OCI-LY1 (cell line): Measurements from ENCODE around the gene MCF2L.

Source experiments
- H2AFZ ChIP-seq: fragments of 200-600 bp; sonication (generic), shearing (Covaris generic); 2 replicates; pipeline ENCODE4 v1.6.0; 2014; ENCODE audit warnings: antibody characterized with exemption, mild to moderate bottlenecking, low read length
- H3F3A ChIP-seq: fragments of 200-600 bp; sonication (generic), shearing (Covaris generic); 2 replicates; pipeline ENCODE4 v1.6.0; 2014; ENCODE audit warnings: mild to moderate bottlenecking, antibody characterized with exemption, low read length, moderate library complexity; ENCODE audit not compliant: insufficient read depth
- H3K27ac ChIP-seq: fragments of 200-600 bp; sonication (generic); 2 replicates; pipeline ENCODE4 v1.5.1; 2014; ENCODE audit warnings: low read length, mixed run types, mild to moderate bottlenecking, low read depth; ENCODE audit not compliant: poor library complexity, severe bottlenecking
- H3K27me3 ChIP-seq: fragments of 200-600 bp; sonication (generic); 2 replicates; pipeline ENCODE4 v1.6.0; 2014; ENCODE audit warnings: antibody characterized with exemption, mild to moderate bottlenecking, low read length, moderate library complexity; ENCODE audit not compliant: insufficient read depth
- H3K36me3 ChIP-seq: fragments of 200-600 bp; sonication (generic); 2 replicates; pipeline ENCODE4 v1.6.1; 2014; ENCODE audit warnings: mild to moderate bottlenecking, antibody characterized with exemption, low read length, moderate library complexity, mixed read lengths; ENCODE audit not compliant: insufficient read depth
- H3K4me1 ChIP-seq: fragments of 200-600 bp; sonication (generic); 2 replicates; pipeline ENCODE4 v1.5.1; 2014; ENCODE audit warnings: mild to moderate bottlenecking, low read length, moderate library complexity; ENCODE audit not compliant: insufficient read depth, severe bottlenecking
- H3K4me2 ChIP-seq: fragments of 200-600 bp; sonication (generic), shearing (Covaris generic); 2 replicates; pipeline ENCODE4 v1.6.1; 2014; ENCODE audit warnings: low read length
- H3K4me3 ChIP-seq: fragments of 200-600 bp; sonication (generic); 2 replicates; pipeline ENCODE4 v1.5.1; 2014; ENCODE audit warnings: low read length, low read depth, mild to moderate bottlenecking, mixed read lengths; ENCODE audit not compliant: poor library complexity, severe bottlenecking
- H3K79me2 ChIP-seq: fragments of 200-600 bp; shearing (Covaris generic); 2 replicates; pipeline ENCODE4 v1.6.1; 2016; ENCODE audit warnings: mixed run types, low read length, mixed read lengths; ENCODE audit not compliant: insufficient read depth
- H3K9ac ChIP-seq: fragments of 200-600 bp; sonication (generic), shearing (Covaris generic); 2 replicates; pipeline ENCODE4 v1.6.1; 2014; ENCODE audit warnings: mild to moderate bottlenecking, low read length, mixed read lengths
- H3K9me2 ChIP-seq: fragments of 200-600 bp; sonication (generic), shearing (Covaris generic); 2 replicates; pipeline ENCODE4 v1.6.1; 2014; ENCODE audit warnings: low read depth, mild to moderate bottlenecking, low read length, mixed read lengths
- H3K9me3 ChIP-seq: fragments of 200-600 bp; shearing (Covaris generic); 2 replicates; pipeline ENCODE4 v1.6.1; 2014; ENCODE audit warnings: low read length, mixed read lengths
- H4K20me1 ChIP-seq: fragments of 200-600 bp; sonication (generic), shearing (Covaris generic); 2 replicates; pipeline ENCODE4 v1.6.0; 2016; ENCODE audit warnings: mild to moderate bottlenecking, low read length; ENCODE audit not compliant: insufficient read depth
- EZH2 ChIP-seq: fragments of 200-600 bp; sonication (generic), shearing (Covaris generic); IDR thresholded peaks from 2 replicates; pipeline ENCODE4 v1.8.0; 2017; ENCODE audit warnings: borderline replicate concordance, mixed run types, mild to moderate bottlenecking, antibody characterized with exemption, low read length, moderate library complexity, mixed read lengths
- TF ChIP-seq, protein P1 (sequence below): fragments of 200-600 bp; sonication (generic), shearing (Covaris generic); IDR thresholded peaks from 2 replicates; pipeline ENCODE4 v1.5.1; 2017; ENCODE audit warnings: mild to moderate bottlenecking, antibody characterized with exemption, low read length, moderate library complexity, mixed read lengths

Gene MCF2L

DNA sequence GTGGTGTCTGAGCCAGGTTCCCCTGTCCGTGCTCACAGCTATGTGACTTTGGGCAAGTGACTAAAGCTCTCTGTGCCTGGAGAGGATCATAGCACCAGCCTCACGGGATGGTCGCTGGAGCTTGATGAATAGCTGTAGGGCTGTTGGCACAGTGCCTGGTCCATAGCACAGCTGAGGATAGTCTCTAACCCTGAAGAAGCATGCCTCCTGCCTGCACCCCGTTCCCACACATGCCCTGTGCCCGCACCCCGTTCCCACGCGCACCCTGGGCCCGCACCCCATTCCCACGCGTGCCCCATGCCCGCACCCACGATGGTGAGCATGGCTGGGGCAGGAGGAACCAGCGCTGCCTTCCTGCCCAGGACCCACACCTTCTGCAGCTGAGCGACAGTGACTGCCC is 72.9 kb downstream of the MCF2L start:
- Histone ChIP-seq H3K4me3 (no peak overlapping the region), H3F3A (no peaks in the 10 kb centered on the region), H4K20me1 (no peaks in the 10 kb centered on the region), H3K27me3 (no peaks in the 10 kb centered on the region), H3K79me2 (no peaks in the 10 kb centered on the region), H2AFZ (no peak overlapping the region), H3K27ac (no peak overlapping the region), H3K4me2 (no peak overlapping the region), H3K9ac (no peak overlapping the region), H3K4me1 (no peaks in the 10 kb centered on the region), H3K9me3 (no peaks in the 10 kb centered on the region), H3K36me3 (no peaks in the 10 kb centered on the region), H3K9me2 (no peaks in the 10 kb centered on the region)
- TF ChIP-seq, protein P1, sequence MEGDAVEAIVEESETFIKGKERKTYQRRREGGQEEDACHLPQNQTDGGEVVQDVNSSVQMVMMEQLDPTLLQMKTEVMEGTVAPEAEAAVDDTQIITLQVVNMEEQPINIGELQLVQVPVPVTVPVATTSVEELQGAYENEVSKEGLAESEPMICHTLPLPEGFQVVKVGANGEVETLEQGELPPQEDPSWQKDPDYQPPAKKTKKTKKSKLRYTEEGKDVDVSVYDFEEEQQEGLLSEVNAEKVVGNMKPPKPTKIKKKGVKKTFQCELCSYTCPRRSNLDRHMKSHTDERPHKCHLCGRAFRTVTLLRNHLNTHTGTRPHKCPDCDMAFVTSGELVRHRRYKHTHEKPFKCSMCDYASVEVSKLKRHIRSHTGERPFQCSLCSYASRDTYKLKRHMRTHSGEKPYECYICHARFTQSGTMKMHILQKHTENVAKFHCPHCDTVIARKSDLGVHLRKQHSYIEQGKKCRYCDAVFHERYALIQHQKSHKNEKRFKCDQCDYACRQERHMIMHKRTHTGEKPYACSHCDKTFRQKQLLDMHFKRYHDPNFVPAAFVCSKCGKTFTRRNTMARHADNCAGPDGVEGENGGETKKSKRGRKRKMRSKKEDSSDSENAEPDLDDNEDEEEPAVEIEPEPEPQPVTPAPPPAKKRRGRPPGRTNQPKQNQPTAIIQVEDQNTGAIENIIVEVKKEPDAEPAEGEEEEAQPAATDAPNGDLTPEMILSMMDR: no peak

- no peak overlapping the region for H3K9ac ChIP-seq
- H3K4me3 ChIP-seq: no peak overlapping the region
- no peak overlapping the region for H2AFZ ChIP-seq
- no peaks in the 10 kb centered on the region for H4K20me1 ChIP-seq
- no peak overlapping the region for H3K4me2 ChIP-seq
- TF ChIP-seq, protein P1: no peak
- no peak for TF ChIP-seq EZH2
- no peaks in the 10 kb centered on the region for H3K79me2 ChIP-seq
- no peak overlapping the region for H3K27ac ChIP-seq
- H3K27me3 ChIP-seq: no peaks in the 10 kb centered on the region
- no peaks in the 10 kb centered on the region for H3F3A ChIP-seq
- no peaks in the 10 kb centered on the region for H3K9me2 ChIP-seq
- H3K36me3 ChIP-seq: no peaks in the 10 kb centered on the region
- no peaks in the 10 kb centered on the region for H3K4me1 ChIP-seq
- no peaks in the 10 kb centered on the region for H3K9me3 ChIP-seq
Observed at GRCh38 chr13:113042456-113042855, 73.4 kb downstream of the MCF2L start.

DNA sequence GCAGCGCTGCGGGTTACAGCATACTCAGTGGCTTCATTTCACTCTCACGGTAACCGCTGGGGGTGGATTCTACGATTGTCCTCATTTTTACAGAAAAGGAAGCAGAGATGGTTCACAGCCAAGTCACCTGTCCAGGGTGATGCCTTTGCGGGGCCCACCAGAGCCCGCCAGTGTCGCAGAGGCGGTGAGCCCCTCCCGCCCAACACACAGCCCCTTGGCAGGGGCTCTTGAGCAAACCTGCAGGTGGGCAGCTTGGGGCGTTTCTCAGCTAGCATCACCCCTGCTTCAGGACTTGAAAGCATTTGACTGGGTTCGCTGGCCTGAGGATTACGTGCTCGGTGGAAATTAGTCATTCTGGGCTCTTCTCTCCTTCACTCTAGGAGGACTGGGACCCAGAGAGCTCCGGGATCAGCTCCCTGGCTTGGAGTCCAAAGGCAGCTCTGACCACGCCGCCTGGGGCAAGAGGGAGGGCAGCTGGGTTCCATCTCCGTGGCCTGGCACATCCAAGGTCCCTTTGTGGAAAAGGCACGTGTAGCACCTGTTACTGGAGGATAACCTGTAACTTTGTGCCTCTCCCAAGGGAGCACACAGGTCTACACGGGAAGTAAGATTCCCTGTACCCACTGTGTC is 74.1 kb downstream of the MCF2L start:
- H3K9me2 ChIP-seq: no peaks in the 10 kb centered on the region
- H4K20me1 ChIP-seq: no peaks in the 10 kb centered on the region
- H3K27me3 ChIP-seq: no peaks in the 10 kb centered on the region
- no peak overlapping the region for H3K4me3 ChIP-seq
- no peak overlapping the region for H2AFZ ChIP-seq
- no peaks in the 10 kb centered on the region for H3K79me2 ChIP-seq
- no peaks in the 10 kb centered on the region for H3K36me3 ChIP-seq
- TF ChIP-seq EZH2: no peak
- TF ChIP-seq, protein P1: no peak
- H3K4me2 ChIP-seq: no peak overlapping the region
- no peak overlapping the region for H3K9ac ChIP-seq
- no peak overlapping the region for H3K27ac ChIP-seq
- H3K4me1 ChIP-seq: no peaks in the 10 kb centered on the region
- H3F3A ChIP-seq: no peaks in the 10 kb centered on the region
- H3K9me3 ChIP-seq: no peaks in the 10 kb centered on the region
